Tibial artery (tissue), 4 donors: ENCODE results near the gene VPS26A.

Source experiments
- DNase-seq, 2 donors: peaks; one replicate each; pipeline ENCODE4 v3.0.0-alpha.2; 2019
- H3K27ac ChIP-seq, 2 donors: fragments of 200-600 bp; sonication (generic) in 1 of 2; 1 replicate in 1 of 2; 2 replicates in 1 of 2; pipeline ENCODE4 v1.5.1; 2018 to 2019; ENCODE audit warnings: mild to moderate bottlenecking in 1 of 2
- H3K27me3 ChIP-seq, 2 donors: fragments of 200-600 bp; sonication (generic) in 1 of 2; one replicate each; pipeline versions ENCODE4 v1.5.1 to v1.6.0; 2016 to 2019
- H3K36me3 ChIP-seq, 3 donors: fragments of 200-600 bp; sonication (generic) in 2 of 3; one replicate each; pipeline ENCODE4 v1.5.1; 2016 to 2019; ENCODE audit warnings: mild to moderate bottlenecking in 2 of 3
- H3K4me1 ChIP-seq, 4 donors: fragments of 200-600 bp; sonication (generic) in 2 of 4; 1 replicate in 3 of 4; 2 replicates in 1 of 4; pipeline ENCODE4 v1.5.1; 2016 to 2019
- H3K4me3 ChIP-seq, 2 donors: fragments of 200-600 bp; sonication (generic) in 1 of 2; 1 replicate in 1 of 2; 2 replicates in 1 of 2; pipeline ENCODE4 v1.5.1; 2018 to 2019; ENCODE audit warnings: mild to moderate bottlenecking in 2 of 2
- H3K9me3 ChIP-seq, 3 donors: fragments of 200-600 bp; sonication (generic) in 1 of 3; one replicate each; pipeline ENCODE4 v1.5.1; 2016 to 2019
- CTCF ChIP-seq, 2 experiments: fragments of 200-600 bp in 1 of 2; fragments of 450-650 bp in 1 of 2; IDR thresholded peaks; one replicate each; pipeline ENCODE4 v1.5.1; 2017 to 2019; ENCODE audit warnings: antibody characterized with exemption in 2 of 2, mild to moderate bottlenecking in 1 of 2, moderate library complexity in 1 of 2
- intact Hi-C: fragments of 100-400 bp; cut with DNase I; formaldehyde crosslinking; loops from one replicate; pipeline ENCODE4 v1.15.0; 2023; ENCODE audit warnings: low total_unique reads

Gene VPS26A

DNA sequence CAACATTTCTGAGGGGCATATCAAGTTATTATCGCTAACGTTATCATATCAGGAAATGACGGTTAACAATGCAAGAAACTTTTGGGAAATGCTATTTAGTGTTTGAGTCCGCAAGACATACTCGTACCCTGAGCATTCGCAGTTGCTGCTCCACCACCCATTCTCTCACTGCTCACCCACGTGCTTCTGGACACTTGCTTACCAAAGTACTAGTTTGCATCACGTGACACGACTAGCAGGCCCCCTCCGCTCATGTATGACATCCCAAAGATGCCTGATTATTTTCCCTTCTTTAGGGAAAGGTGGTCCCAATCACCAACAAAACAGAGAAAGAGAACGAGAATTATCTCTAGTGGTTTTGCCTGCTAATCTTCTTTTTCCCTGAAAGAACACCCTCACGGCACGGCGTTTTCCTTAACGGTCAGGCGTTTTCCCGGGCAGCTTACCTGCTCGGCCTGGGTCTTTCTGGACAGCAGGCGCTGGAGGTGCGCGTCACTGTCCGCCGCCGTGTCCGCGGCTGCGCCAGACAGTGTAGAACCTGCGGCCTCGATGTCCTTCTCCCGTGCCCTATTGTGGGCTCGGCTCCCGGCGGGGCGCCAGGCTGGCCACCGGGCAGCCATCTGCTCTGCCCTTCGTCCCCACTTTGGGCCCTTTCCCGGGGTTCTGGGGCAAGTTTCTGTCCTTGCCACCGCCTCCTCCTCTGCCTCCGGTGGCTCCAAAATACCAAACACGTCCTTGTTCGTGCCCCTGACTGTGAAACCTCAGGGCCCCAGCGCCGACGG lies 56.0 kb downstream of the VPS26A start, which contains the start of gene SUPV3L1:
TSS of gene SUPV3L1 (plus strand) at position 492 of the 782 bp plus-strand sequence. CDS start at position 550, 58 bp downstream.
- H3K27ac ChIP-seq, result peak within 1 kb of the TSS; percentile 86 to 95

GRCh38 chr10:69180525-69181204 lies 56.7 kb downstream of the VPS26A start:
- intact Hi-C loops, result loop anchor here (5.0 kb wide), 1 partner anchor 222 kb away; no protein-coding TSS in a partner anchor
- no peaks in the 10 kb centered on the region for H3K27me3 ChIP-seq
- TF ChIP-seq CTCF (IDR thresholded peaks at IDR 0.05), result no peak
- DNase-seq, result peak in 1 of 2 donors; percentile 19
- H3K27ac ChIP-seq, result peak overlapping the region; percentile 86 to 95
- H3K4me3 ChIP-seq, result peak overlapping the region; percentile 92 to 97
- peaks cover 0 to 33% (median 24%) of the 10 kb centered on the region in 4 donors for H3K4me1 ChIP-seq
- peaks cover 0 to 13% (median 13%) of the 10 kb centered on the region in 3 donors for H3K36me3 ChIP-seq
- H3K9me3 ChIP-seq, result no peaks in the 10 kb centered on the region

More for the DNA sequence above, 56.0 kb downstream of the VPS26A start, which contains the start of gene SUPV3L1:
- peak in 1 of 2 experiments; percentile 26 for TF ChIP-seq CTCF (IDR thresholded peaks at IDR 0.05)
- Histone ChIP-seq H3K36me3 (peaks cover 0 to 13% (median 10%) of the 10 kb centered on the region in 3 donors), H3K27me3 (no peaks in the 10 kb centered on the region), H3K4me1 (peaks cover 0 to 33% (median 24%) of the 10 kb centered on the region in 4 donors), H3K4me3 (peak within 1 kb of the TSS; percentile 92 to 97), H3K9me3 (no peaks in the 10 kb centered on the region)
- DNase-seq, result peak; percentile 95 to 96
- intact Hi-C loops, result loop anchor here (5.0 kb wide), 1 partner anchor 222 kb away; no protein-coding TSS in a partner anchor

DNA sequence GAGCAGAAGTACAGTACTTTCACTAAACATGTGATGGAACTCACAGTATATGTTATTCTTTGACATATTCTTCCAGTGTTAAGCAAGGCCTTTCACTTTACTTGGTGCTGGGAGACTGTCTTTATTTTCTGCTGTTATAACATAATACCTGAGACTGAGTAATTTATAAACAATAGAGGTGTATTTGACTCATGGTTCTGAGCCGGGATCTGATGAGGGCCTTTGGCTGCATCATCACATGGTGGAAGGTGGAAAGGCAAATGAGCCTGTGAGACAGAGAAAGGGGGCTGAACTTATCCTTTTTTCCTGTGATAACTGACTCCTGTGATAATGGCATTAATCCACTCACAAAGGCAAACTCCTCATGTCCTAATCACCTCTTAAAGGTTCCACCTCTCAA lies 57.5 kb downstream of the VPS26A start:
- Histone ChIP-seq H3K9me3 (no peaks in the 10 kb centered on the region), H3K4me3 (peak overlapping the region; percentile 92 to 97), H3K4me1 (peaks cover 0 to 33% (median 24%) of the 10 kb centered on the region in 4 donors), H3K27me3 (no peaks in the 10 kb centered on the region), H3K36me3 (peaks cover 3 to 21% (median 19%) of the 10 kb centered on the region in 3 donors), H3K27ac (no peak overlapping the region)
- intact Hi-C loops, result loop anchor here (5.0 kb wide), 1 partner anchor 221 kb away; no protein-coding TSS in a partner anchor
- no peak for DNase-seq
- TF ChIP-seq CTCF (IDR thresholded peaks at IDR 0.05), result no peak

DNA sequence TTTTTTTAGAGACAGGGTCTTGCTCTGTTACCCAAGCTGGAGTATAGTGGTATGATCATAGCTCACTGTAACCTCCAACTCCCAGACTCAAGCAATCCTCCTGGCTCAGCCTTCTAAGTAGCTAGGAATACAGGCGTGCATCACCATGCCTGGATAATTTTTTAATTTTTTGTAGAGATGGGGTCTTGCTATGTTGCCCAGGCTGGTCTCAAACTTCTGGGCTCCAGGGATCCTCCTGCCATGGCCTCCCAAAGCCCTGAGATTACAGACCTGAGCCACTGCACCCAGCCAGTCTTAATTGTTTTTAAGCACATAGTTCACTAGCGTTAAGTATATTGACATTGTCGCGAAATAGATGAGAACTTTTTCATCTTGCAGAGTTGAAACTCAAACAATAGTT lies 58.0 kb downstream of the VPS26A start:
- TF ChIP-seq CTCF (IDR thresholded peaks at IDR 0.05), result no peak
- H3K27ac ChIP-seq, result no peak overlapping the region
- no peaks in the 10 kb centered on the region for H3K27me3 ChIP-seq
- H3K4me3 ChIP-seq, result no peak overlapping the region
- DNase-seq, result no peak
- no peaks in the 10 kb centered on the region for H3K9me3 ChIP-seq
- H3K4me1 ChIP-seq, result peaks cover 0 to 33% (median 24%) of the 10 kb centered on the region in 4 donors
- peaks cover 7 to 27% (median 24%) of the 10 kb centered on the region in 3 donors for H3K36me3 ChIP-seq
- intact Hi-C loops, result loop anchor here (5.0 kb wide), 1 partner anchor 220 kb away; no protein-coding TSS in a partner anchor

- intact Hi-C loops, result no loop called here
Observed at GRCh38 chr10:69186524-69186923, 62.5 kb downstream of the VPS26A start.

More at GRCh38 chr10:69186524-69186923, 62.5 kb downstream of the VPS26A start:
- Histone ChIP-seq H3K9me3 (no peaks in the 10 kb centered on the region), H3K27me3 (no peaks in the 10 kb centered on the region), H3K27ac (no peak overlapping the region), H3K36me3 (peaks cover 39 to 72% (median 60%) of the 10 kb centered on the region in 3 donors), H3K4me3 (no peak overlapping the region), H3K4me1 (peaks cover 0 to 18% (median 9%) of the 10 kb centered on the region in 4 donors)
- TF ChIP-seq CTCF (IDR thresholded peaks at IDR 0.05), result no peak
- no peak for DNase-seq
